Upper lobe of left lung (tissue), 4 donors: Measurements from ENCODE around the gene CDKL4.

Source experiments
- POLR2AphosphoS5 ChIP-seq, 2 donors: sonication (generic); formaldehyde crosslinking; IDR thresholded peaks; one replicate each; pipeline ENCODE4 v1.5.1; 2017; ENCODE audit warnings: antibody characterized with exemption in 2 of 2
- TF ChIP-seq, protein P1 (sequence below), 6 experiments: fragments of 450-650 bp in 4 of 6; fragments of 200-600 bp in 2 of 6; sonication (generic) in 2 of 6; IDR thresholded peaks; one replicate each; pipeline ENCODE4 v1.5.1; 2016 to 2019; ENCODE audit warnings: antibody characterized with exemption in 6 of 6

GRCh38 chr2:39202639-39203369 is 41.0 kb downstream of the CDKL4 start:
- TF ChIP-seq, protein P1, sequence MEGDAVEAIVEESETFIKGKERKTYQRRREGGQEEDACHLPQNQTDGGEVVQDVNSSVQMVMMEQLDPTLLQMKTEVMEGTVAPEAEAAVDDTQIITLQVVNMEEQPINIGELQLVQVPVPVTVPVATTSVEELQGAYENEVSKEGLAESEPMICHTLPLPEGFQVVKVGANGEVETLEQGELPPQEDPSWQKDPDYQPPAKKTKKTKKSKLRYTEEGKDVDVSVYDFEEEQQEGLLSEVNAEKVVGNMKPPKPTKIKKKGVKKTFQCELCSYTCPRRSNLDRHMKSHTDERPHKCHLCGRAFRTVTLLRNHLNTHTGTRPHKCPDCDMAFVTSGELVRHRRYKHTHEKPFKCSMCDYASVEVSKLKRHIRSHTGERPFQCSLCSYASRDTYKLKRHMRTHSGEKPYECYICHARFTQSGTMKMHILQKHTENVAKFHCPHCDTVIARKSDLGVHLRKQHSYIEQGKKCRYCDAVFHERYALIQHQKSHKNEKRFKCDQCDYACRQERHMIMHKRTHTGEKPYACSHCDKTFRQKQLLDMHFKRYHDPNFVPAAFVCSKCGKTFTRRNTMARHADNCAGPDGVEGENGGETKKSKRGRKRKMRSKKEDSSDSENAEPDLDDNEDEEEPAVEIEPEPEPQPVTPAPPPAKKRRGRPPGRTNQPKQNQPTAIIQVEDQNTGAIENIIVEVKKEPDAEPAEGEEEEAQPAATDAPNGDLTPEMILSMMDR (IDR thresholded peaks at IDR 0.05): no peak
- TF ChIP-seq POLR2AphosphoS5 (IDR thresholded peaks at IDR 0.05): no peak
